GM10248 (cell line): ENCODE measurements around the gene PITX2.
"Not testable (repeated sequence)": the region's sequence is repeated elsewhere in the genome, so short reads cannot be mapped to it uniquely, and the experiment has no call there.

Experiments
- CTCF ChIA-PET: fragments of 300-600 bp; sonication (Branson Sonifier 250); formaldehyde crosslinking; extraction: SDS; loops from one replicate; lab custom pipeline; 2021; ENCODE audit warnings: antibody characterized with exemption; lab: Yijun Ruan, JAX
- POLR2A ChIA-PET: fragments of 350-650 bp; sonication (Branson Sonifier 250); formaldehyde crosslinking; extraction: SDS; loops from one replicate; lab custom pipeline; 2020; ENCODE audit warnings: antibody characterized with exemption; lab: Yijun Ruan, JAX
- DNase-seq: peaks from one replicate; pipeline ENCODE4 v3.0.0; 2012; ENCODE audit errors: extremely low spot score
- CTCF ChIP-seq: IDR thresholded peaks from 2 replicates; pipeline ENCODE4 v1.5.1; 2012; ENCODE audit warnings: mild to moderate bottlenecking, low read depth; ENCODE audit errors: extremely low read depth, missing control alignments, control extremely low read depth

Gene PITX2

GRCh38 chr4:110596431-110596830, 26.4 kb downstream of the PITX2 start:
- DNase-seq = no peak
- TF ChIP-seq CTCF = no peak
- POLR2A ChIA-PET = no interaction called here
- CTCF ChIA-PET = interaction anchor here (1.5 kb wide), 1 partner anchor 13 kb away, joined by 7 read pairs; no protein-coding TSS in a partner anchor

- POLR2A ChIA-PET = no interaction called here
- no peak for DNase-seq
- CTCF ChIA-PET = no interaction called here
Measured at GRCh38 chr4:110595583-110595982, 27.3 kb downstream of the PITX2 start.

GRCh38 chr4:110589297-110589696, 33.6 kb downstream of the PITX2 start:
- ChIA-PET POLR2A (no interaction called here), CTCF (no interaction called here)
- no peak for DNase-seq
- TF ChIP-seq CTCF = no peak

More at GRCh38 chr4:110595583-110595982, 27.3 kb downstream of the PITX2 start:
- no peak for TF ChIP-seq CTCF

- CTCF ChIA-PET = no interaction called here
- no peak for DNase-seq
- no peak for TF ChIP-seq CTCF
- POLR2A ChIA-PET = no interaction called here
Measured at GRCh38 chr4:110587666-110588285, 35.1 kb downstream of the PITX2 start.

- peak; percentile 29 for DNase-seq
- POLR2A ChIA-PET = no interaction called here
- peak; percentile 32 for TF ChIP-seq CTCF
- CTCF ChIA-PET = no interaction called here
Measured at GRCh38 chr4:110586131-110586850, 36.6 kb downstream of the PITX2 start.

- POLR2A ChIA-PET, DNase-seq, CTCF ChIA-PET: not testable (repeated sequence)
Measured at GRCh38 chr4:110576696-110577095, 46.2 kb downstream of the PITX2 start.
